ENCODE results near the gene DTD2.

DTD2 gene

GRCh38 chr14:31457665-31458659 lies 656 bp upstream of the DTD2 start:
- H3K27ac ChIP-seq (ENCODE audit: low read length) = no peak overlapping the region
- TF ChIP-seq CTCF (IDR thresholded peaks at IDR 0.05; ENCODE audit: low read length) = no peak
- no peak for TF ChIP-seq EZH2phosphoT487 (IDR thresholded peaks at IDR 0.05; ENCODE audit: low read length)
- TF ChIP-seq EZH2 (optimal IDR thresholded peaks at IDR 0.05; ENCODE audit: low read depth, low read length) = no peak
- no peaks in the 10 kb centered on the region for H4K20me1 ChIP-seq (ENCODE audit: insufficient read depth, low read length)
- peak overlapping the region; percentile 63; the same call in 1 of the 2 replicates for H2AFZ ChIP-seq (ENCODE audit: low read length)
- H3K79me2 ChIP-seq (ENCODE audit: low read length) = peaks cover 9% of the 10 kb centered on the region; the same call in 1 of the 2 replicates
- no peaks in the 10 kb centered on the region; the same call in 1 of the 2 replicates for H3K4me1 ChIP-seq (ENCODE audit: low read length)
- H3K27me3 ChIP-seq (replicated peaks; ENCODE audit: insufficient read depth, low read length) = no peaks in the 10 kb centered on the region
- H3K9me3 ChIP-seq (replicated peaks; ENCODE audit: insufficient read depth, low read length) = no peaks in the 10 kb centered on the region
- peak overlapping the region; percentile 74; the same call in 1 of the 2 replicates for H3K4me2 ChIP-seq (ENCODE audit: low read depth, low read length)
- DNase-seq = no peak
- H3K9ac ChIP-seq (ENCODE audit: low read length) = peak overlapping the region; percentile 83; the same call in 1 of the 2 replicates
- peak overlapping the region; percentile 38; the same call in 1 of the 2 replicates for H3K4me3 ChIP-seq (ENCODE audit: low read length)
- H3K36me3 ChIP-seq (replicated peaks; ENCODE audit: insufficient read depth, low read length) = no peaks in the 10 kb centered on the region
- H3F3A ChIP-seq (ENCODE audit: insufficient read depth, low read length) = no peaks in the 10 kb centered on the region
- H3K9me2 ChIP-seq (replicated peaks; ENCODE audit: insufficient read depth, low read length) = no peaks in the 10 kb centered on the region

GRCh38 chr14:31449971-31450610 lies 7.2 kb downstream of the DTD2 start:
- Histone ChIP-seq H2AFZ (ENCODE audit: low read length) (no peak overlapping the region), H3K4me1 (ENCODE audit: low read length) (no peaks in the 10 kb centered on the region), H3F3A (ENCODE audit: insufficient read depth, low read length) (no peaks in the 10 kb centered on the region), H3K9me3 (replicated peaks; ENCODE audit: insufficient read depth, low read length) (no peaks in the 10 kb centered on the region), H4K20me1 (ENCODE audit: insufficient read depth, low read length) (no peaks in the 10 kb centered on the region), H3K4me2 (ENCODE audit: low read depth, low read length) (no peak overlapping the region), H3K27ac (ENCODE audit: low read length) (no peak overlapping the region), H3K36me3 (replicated peaks; ENCODE audit: insufficient read depth, low read length) (no peaks in the 10 kb centered on the region), H3K27me3 (replicated peaks; ENCODE audit: insufficient read depth, low read length) (no peaks in the 10 kb centered on the region), H3K4me3 (ENCODE audit: low read length) (no peak overlapping the region), H3K9me2 (replicated peaks; ENCODE audit: insufficient read depth, low read length) (no peaks in the 10 kb centered on the region), H3K79me2 (ENCODE audit: low read length) (no peaks in the 10 kb centered on the region), H3K9ac (ENCODE audit: low read length) (no peak overlapping the region)
- DNase-seq = peak; percentile 39
- TF ChIP-seq CTCF (IDR thresholded peaks at IDR 0.05; ENCODE audit: low read length) (peak; percentile 51), EZH2 (optimal IDR thresholded peaks at IDR 0.05; ENCODE audit: low read depth, low read length) (no peak)

GRCh38 chr14:31449136-31449535 lies 8.2 kb downstream of the DTD2 start:
- TF ChIP-seq EZH2 (optimal IDR thresholded peaks at IDR 0.05; ENCODE audit: low read depth, low read length) (no peak), EZH2phosphoT487 (IDR thresholded peaks at IDR 0.05; ENCODE audit: low read length) (no peak), CTCF (IDR thresholded peaks at IDR 0.05; ENCODE audit: low read length) (no peak)
- Histone ChIP-seq H3K27ac (ENCODE audit: low read length) (no peak overlapping the region), H3F3A (ENCODE audit: insufficient read depth, low read length) (no peaks in the 10 kb centered on the region), H3K79me2 (ENCODE audit: low read length) (no peaks in the 10 kb centered on the region), H3K4me1 (ENCODE audit: low read length) (no peaks in the 10 kb centered on the region), H3K4me2 (ENCODE audit: low read depth, low read length) (no peak overlapping the region), H3K9me3 (replicated peaks; ENCODE audit: insufficient read depth, low read length) (no peaks in the 10 kb centered on the region), H3K27me3 (replicated peaks; ENCODE audit: insufficient read depth, low read length) (no peaks in the 10 kb centered on the region), H3K9me2 (replicated peaks; ENCODE audit: insufficient read depth, low read length) (no peaks in the 10 kb centered on the region), H3K4me3 (ENCODE audit: low read length) (no peak overlapping the region), H2AFZ (ENCODE audit: low read length) (no peak overlapping the region), H3K36me3 (replicated peaks; ENCODE audit: insufficient read depth, low read length) (no peaks in the 10 kb centered on the region), H3K9ac (ENCODE audit: low read length) (no peak overlapping the region), H4K20me1 (ENCODE audit: insufficient read depth, low read length) (no peaks in the 10 kb centered on the region)
- no peak for DNase-seq
